NCI-H2196 (cell line): ENCODE data around the gene SIX2.

Experiments used
- DNase-seq: peaks from one replicate; lab custom pipeline; 2025; ENCODE audit not compliant: unreplicated experiment; lab: John Stamatoyannopoulos, UW

SIX2 gene

GRCh38 chr2:44970846-44971450, 38.3 kb downstream of the SIX2 start:
- DNase-seq = no peak

DNA sequence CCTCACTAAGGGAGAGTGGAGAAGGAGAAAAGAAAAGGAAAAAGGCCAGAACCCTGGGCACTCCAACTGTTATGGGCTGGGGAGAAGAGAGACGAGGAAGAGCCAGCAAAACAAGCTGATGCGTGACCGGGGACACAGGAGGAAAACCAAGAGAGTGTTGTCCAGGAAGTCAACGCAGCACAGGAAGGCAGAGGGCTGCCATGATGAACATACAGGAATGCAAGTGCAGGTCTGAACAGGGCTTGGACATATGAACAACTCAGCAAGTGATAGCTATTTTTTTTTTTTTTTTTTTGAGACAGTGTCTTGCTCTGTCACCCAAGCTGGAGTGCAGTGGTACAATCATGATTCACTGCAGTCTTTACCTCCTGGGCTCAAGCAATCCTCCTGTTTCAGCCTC, 39.3 kb downstream of the SIX2 start:
- no peak for DNase-seq

DNA sequence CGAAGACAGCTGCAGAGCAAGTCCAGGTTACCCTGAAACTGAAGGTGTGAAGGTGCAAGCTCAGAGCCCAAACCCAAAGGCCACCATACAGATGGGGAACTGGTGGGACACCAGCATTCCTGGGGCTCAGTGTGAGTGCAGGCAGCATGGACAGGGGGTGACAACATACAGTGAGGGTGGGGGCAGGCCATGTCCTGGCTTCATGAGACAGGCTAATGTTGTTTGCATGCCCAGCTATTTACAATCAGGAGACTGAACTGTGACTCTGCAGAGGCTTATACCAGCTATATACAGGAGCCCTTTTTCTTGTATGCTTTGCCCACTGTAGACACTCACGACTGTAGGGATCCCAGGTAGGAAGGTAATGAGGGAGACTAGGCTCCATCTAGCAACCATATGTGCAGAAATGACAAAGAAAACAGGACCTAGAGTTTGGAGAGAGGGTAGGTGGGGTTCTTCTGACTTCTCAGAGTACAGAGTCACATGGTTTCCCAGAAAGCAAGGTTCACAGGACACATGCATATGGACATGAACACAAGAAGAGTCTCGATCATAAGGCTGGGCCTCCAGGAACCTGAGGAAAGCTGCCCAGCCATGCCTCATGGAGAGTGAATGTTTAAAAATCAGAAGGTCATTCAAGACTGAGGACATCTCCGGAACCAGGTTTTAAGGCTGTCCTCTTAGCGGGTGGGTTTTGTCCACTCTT, 41.4 kb downstream of the SIX2 start:
- DNase-seq = no peak

DNA sequence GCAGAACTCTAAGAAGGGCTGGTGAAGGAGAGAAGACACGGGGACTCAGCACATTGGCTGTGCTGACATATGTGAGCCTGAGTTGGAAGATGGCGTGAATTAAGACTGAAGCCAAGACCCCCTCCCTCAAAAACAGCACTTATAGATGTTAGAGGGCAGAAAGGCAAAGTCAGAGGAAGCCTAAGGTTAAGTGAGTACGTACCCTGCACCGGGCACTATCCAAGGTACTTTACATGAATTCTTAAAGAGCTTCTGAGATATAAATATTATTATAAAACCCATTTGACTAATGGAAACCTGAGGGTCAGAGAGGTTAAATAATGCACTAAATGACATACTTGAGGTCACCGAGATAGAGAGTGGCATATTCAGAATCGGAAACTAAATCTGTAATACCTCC, 42.2 kb downstream of the SIX2 start:
- DNase-seq = no peak

DNA sequence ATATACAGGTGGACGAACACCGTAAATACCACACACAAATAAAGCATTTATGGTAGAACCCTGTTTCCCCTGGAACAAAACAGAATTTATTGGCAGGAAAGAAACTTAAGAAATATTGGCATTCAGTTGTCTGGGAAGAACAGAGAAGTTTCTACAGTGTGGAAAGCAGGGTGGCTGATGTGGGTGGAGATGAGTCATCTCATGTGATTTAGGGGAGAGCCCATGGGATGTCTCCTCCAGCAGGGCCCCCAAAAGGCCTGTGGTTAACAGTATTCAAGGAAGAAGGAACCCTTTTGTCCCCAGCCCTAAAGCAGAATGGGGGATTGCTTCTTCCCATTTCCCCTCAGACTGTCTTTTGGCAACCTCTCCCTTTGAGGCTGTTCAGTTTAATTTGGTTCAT, 43.6 kb downstream of the SIX2 start:
- no peak for DNase-seq

DNA sequence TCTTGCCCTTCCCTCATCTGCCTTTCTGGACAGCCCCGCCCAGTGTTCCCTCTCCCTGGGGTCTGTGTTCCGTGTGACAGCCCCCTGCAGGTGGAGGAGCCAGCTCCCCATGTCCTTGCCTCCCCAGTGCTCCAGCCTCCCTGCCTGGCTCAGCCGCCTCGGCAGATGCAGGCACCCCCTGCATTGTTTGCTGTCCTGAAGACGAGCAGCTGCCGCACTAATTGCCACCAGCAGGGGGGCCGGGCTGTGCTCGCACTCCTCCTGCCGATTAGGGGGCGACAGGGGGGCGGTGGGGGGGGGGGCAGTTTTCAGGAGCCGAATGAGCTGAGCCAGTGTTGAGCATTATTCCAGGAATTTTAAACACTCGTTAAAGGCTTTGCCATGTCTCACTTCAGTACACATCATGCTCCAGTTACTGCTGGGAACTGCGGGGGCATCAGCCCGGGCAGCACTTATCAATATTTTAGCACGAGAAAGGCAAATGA, 44.5 kb downstream of the SIX2 start:
- no peak for DNase-seq

DNA sequence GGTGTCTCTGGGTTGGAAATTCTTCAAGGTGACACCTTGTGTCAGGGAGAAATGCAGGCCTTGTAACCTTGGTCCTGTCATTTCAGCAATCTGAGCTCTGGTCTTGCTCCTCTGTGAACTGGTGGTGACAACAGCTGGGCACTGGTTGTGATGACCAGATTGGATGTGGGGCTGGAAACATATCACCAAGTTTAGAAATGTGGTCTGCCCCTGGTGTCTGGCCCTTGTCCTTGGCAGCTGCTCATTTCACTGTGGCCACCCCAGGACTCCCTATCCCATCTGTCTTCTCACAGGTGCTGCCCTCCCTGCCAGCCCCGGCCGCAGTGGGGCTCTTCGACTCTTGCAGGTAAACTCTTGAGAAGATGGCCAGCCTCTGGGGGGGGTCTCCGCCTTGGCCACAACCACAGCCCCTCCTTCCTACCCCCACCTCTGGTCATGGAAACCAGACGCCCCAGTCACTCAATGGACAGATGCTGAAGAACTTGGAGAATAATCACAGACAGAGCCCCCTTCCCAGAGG, 47.0 kb downstream of the SIX2 start:
- DNase-seq = no peak

- DNase-seq = no peak
Measured at GRCh38 chr2:44960871-44961270, 48.4 kb downstream of the SIX2 start.

DNA sequence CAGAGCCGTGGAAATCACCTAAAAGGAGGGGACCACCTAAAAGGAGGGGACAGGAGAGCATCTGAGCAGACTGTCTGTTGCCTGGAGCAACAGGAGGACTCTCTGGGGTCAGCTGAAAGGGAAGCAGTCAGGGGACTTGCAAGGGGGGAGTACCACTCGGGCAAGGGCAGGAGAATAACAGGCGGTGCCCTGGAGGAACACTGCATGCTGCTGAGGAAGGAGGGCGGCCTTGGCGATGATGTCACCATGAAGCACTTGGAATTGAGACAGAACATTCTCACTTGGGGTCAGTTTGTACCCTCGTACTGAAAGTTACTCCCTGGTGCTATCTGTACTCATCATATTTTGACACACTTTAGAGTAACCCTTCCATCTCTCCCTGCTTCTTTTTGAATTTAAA, 49.4 kb downstream of the SIX2 start:
- no peak for DNase-seq

DNA sequence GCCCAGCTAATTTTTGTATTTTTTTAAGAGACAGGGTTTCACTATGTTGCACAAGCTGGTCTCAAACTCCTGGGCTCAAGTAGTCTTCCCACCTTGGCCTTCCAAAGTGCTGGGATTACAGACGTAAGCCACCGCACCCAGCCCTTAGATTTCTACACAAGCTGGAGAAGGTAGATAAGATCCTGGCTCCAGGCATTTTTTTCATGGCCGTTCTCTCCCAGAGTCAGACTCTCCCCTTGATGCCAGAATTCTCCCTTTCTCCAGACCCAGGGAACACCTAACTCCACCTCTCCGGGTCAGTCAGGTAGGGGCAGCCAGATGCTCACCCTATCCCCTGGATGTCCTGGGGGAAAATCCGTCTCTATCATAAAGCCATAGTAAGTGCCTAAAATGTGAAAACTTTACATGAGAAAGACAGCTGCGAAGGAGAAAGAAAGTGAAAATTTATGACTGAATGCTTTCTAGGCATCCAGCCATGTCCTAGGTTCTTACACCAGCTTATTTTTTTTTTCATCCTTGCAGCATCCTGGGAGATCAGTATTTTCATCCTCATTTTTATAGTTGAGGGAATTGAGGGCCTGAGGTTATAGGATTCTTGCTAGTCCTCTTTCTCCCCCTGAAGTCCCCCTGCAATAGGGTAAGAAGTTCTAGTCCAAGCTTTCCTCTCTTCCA, 51.5 kb downstream of the SIX2 start:
- no peak for DNase-seq

DNA sequence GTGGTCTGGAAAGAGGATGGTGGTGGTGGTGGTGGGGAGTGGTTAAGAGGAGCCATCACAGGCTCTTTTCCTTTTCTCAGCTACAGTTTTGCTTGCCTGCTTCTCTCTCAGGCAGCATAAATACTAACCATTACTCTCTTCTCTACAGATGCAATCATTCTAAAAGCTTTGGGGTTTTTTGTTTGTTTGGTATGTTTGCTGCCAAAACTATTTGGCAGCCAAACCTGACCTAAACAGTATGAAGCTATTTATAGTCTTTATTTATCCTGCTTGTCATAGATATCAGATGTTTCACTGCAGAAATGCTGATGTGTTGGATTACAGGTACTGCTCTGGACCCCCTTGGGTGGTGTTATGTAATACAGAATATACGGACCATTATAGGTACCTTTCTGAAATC, 52.4 kb downstream of the SIX2 start:
- DNase-seq = no peak

DNA sequence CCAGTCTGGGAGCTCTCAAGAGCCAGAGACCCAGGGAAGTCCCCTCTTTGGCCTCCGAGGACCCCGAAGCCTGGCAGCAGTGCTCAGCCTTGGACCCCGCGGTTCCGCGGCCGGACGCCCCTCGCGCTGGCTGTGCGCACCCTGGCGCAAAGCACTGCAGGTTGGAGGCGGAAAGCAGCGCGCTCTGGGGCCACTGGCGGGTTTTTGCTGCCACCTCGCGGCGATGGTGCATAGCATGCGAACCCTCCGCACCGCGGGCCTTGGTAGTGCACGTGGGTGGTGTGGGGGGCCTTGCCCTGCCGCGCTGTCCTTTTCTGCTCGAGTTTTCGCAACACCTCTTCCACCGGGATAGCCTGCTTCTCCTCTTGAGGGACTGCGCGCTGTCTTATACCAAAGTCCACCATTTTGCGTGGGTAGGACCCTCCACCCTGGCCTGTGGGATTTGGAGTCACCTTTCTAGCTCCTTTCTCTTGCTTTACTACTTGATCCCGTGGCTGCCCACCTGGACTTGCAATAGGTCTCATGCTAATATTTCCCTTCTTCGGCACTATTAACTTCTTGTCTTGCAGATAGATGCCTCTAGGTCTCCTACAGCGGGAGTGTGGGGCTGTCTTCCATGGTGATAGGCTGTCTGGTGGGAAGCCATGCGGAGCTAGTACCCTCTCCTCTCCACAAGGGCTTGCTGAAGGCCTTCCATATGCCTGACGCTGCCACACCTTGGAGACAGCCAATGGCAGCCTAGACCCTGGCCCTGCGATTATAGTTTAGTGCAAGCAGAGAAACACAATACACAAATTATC, 53.5 kb downstream of the SIX2 start:
- peak; percentile 85 for DNase-seq
